ENCODE measurements around the gene VSTM5.

The VSTM5 gene

GRCh38 chr11:93858121-93858775 is 7.8 kb upstream of the VSTM5 start:
- Histone ChIP-seq H3K36me3 (ENCODE audit: control insufficient read depth, low read length) (no peaks in the 10 kb centered on the region), H3K9me3 (ENCODE audit: control insufficient read depth, insufficient read depth, low read length) (no peaks in the 10 kb centered on the region), H3K9me2 (replicated peaks; ENCODE audit: control insufficient read depth, low read length) (no peaks in the 10 kb centered on the region), H3K79me2 (ENCODE audit: control insufficient read depth, low read length) (no peaks in the 10 kb centered on the region), H3K27me3 (ENCODE audit: control insufficient read depth, low read length) (no peaks in the 10 kb centered on the region), H3K27ac (ENCODE audit: low read depth, low read length) (no peak overlapping the region), H3K4me3 (ENCODE audit: low read length) (no peak overlapping the region), H4K20me1 (ENCODE audit: control insufficient read depth, insufficient read depth, low read depth, low read length) (no peaks in the 10 kb centered on the region), H3F3A (ENCODE audit: control insufficient read depth, insufficient read depth) (no peaks in the 10 kb centered on the region), H3K4me1 (ENCODE audit: control insufficient read depth, low read length) (no peaks in the 10 kb centered on the region), H3K4me2 (ENCODE audit: low read length) (no peak overlapping the region)
- TF ChIP-seq CTCF (IDR thresholded peaks at IDR 0.05; ENCODE audit: low read depth, low read length, poor library complexity, severe bottlenecking) (no peak), EZH2phosphoT487 (IDR thresholded peaks at IDR 0.05; ENCODE audit: borderline replicate concordance, low read length) (no peak)

GRCh38 chr11:93857413-93858120 is 7.1 kb upstream of the VSTM5 start:
- no peaks in the 10 kb centered on the region for H3K36me3 ChIP-seq (ENCODE audit: control insufficient read depth, low read length)
- H3K27ac ChIP-seq (ENCODE audit: low read depth, low read length) = no peak overlapping the region
- H3K4me2 ChIP-seq (ENCODE audit: low read length) = no peak overlapping the region
- H3F3A ChIP-seq (ENCODE audit: control insufficient read depth, insufficient read depth) = no peaks in the 10 kb centered on the region
- no peak for TF ChIP-seq EZH2phosphoT487 (IDR thresholded peaks at IDR 0.05; ENCODE audit: borderline replicate concordance, low read length)
- TF ChIP-seq CTCF (IDR thresholded peaks at IDR 0.05; ENCODE audit: low read depth, low read length, poor library complexity, severe bottlenecking) = no peak
- no peaks in the 10 kb centered on the region for H3K4me1 ChIP-seq (ENCODE audit: control insufficient read depth, low read length)
- H3K4me3 ChIP-seq (ENCODE audit: low read length) = no peak overlapping the region
- no peaks in the 10 kb centered on the region for H3K79me2 ChIP-seq (ENCODE audit: control insufficient read depth, low read length)
- H4K20me1 ChIP-seq (ENCODE audit: control insufficient read depth, insufficient read depth, low read depth, low read length) = no peaks in the 10 kb centered on the region
- no peaks in the 10 kb centered on the region for H3K27me3 ChIP-seq (ENCODE audit: control insufficient read depth, low read length)
- H3K9me2 ChIP-seq (replicated peaks; ENCODE audit: control insufficient read depth, low read length) = no peaks in the 10 kb centered on the region
- no peaks in the 10 kb centered on the region for H3K9me3 ChIP-seq (ENCODE audit: control insufficient read depth, insufficient read depth, low read length)

DNA sequence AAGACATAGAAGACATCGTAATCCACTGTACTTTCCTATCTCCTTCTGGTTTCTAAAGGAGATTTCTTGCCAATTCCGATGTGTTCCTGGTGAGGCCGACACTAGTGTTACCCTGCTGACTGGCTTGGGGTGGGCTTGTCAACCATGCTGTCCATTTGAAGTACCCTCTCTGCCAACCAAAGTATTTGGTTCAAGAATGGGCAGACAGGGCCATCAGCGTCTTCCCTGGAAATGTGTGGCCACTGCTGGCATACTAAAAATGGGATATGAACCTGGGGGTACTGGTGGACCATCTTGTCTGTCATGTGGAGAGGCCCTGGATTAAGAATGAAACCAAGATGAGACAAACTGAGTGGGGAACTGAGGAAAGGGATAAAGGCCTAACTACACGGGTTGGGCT is 1.8 kb upstream of the VSTM5 start:
- Histone ChIP-seq H3K27me3 (ENCODE audit: control insufficient read depth, low read length) (no peaks in the 10 kb centered on the region), H4K20me1 (ENCODE audit: control insufficient read depth, insufficient read depth, low read depth, low read length) (no peaks in the 10 kb centered on the region), H3K4me2 (ENCODE audit: low read length) (no peak overlapping the region), H3F3A (ENCODE audit: control insufficient read depth, insufficient read depth) (no peaks in the 10 kb centered on the region), H3K9me3 (ENCODE audit: control insufficient read depth, insufficient read depth, low read length) (no peaks in the 10 kb centered on the region), H3K27ac (ENCODE audit: low read depth, low read length) (no peak overlapping the region), H3K4me3 (ENCODE audit: low read length) (no peak overlapping the region), H3K4me1 (ENCODE audit: control insufficient read depth, low read length) (no peaks in the 10 kb centered on the region), H3K79me2 (ENCODE audit: control insufficient read depth, low read length) (no peaks in the 10 kb centered on the region), H3K36me3 (ENCODE audit: control insufficient read depth, low read length) (no peaks in the 10 kb centered on the region), H3K9me2 (replicated peaks; ENCODE audit: control insufficient read depth, low read length) (no peaks in the 10 kb centered on the region)
- TF ChIP-seq EZH2phosphoT487 (IDR thresholded peaks at IDR 0.05; ENCODE audit: borderline replicate concordance, low read length) (no peak), CTCF (IDR thresholded peaks at IDR 0.05; ENCODE audit: low read depth, low read length, poor library complexity, severe bottlenecking) (no peak)

All from DOHH2 (cell line).